ENCODE data around the gene PIEZO2.
A peak's percentile ranks its signal among the peaks of the same experiment; 100 is the strongest.

The PIEZO2 gene

GRCh38 chr18:11155034-11155759, 5.8 kb upstream of the PIEZO2 start (continued):
- TF ChIP-seq BCL11B (tag by site-specific recombination; IDR thresholded peaks at IDR 0.05; ENCODE audit: low read depth) = no peak

- no peak overlapping the region for H3K27ac ChIP-seq (ENCODE audit: extremely low read depth, low read depth, low read length)
- H3K9me3 ChIP-seq (ENCODE audit: control insufficient read depth, insufficient read depth, low read depth, low read length) = no peaks in the 10 kb centered on the region
- ChIA-PET CTCF (interaction anchor here (0.6 to 7.5 kb wide), 50 partner anchors 9 to 1183 kb away, joined by 3 to 119 read pairs (median 4); no protein-coding TSS in a partner anchor), POLR2A (no interaction called here)
- no peaks in the 10 kb centered on the region; the same call in 1 of the 2 replicates for H3K4me1 ChIP-seq (ENCODE audit: control insufficient read depth, insufficient read depth, low read length)
- TF ChIP-seq ZNF510 (tag by site-specific recombination; IDR thresholded peaks at IDR 0.05; ENCODE audit: insufficient replicate concordance) = no peak
- TF ChIP-seq ZNF654 (tag by site-specific recombination; IDR thresholded peaks at IDR 0.05; ENCODE audit: low read depth) = peak; percentile 71
- peak; percentile 34; the same call in 1 of the 2 replicates for TF ChIP-seq CTCF (tag by site-specific recombination; IDR thresholded peaks at IDR 0.05)
- H3K4me3 ChIP-seq (ENCODE audit: low read depth, low read length) = no peak overlapping the region
- no peaks in the 10 kb centered on the region for H3K36me3 ChIP-seq (ENCODE audit: control insufficient read depth in 2 of 2, insufficient read depth in 1 of 2, low read length in 2 of 2)
These were observed 5.1 kb upstream of the PIEZO2 start for GRCh38 chr18:11154368-11154989.

GRCh38 chr18:11153097-11153496, 3.7 kb upstream of the PIEZO2 start:
- Histone ChIP-seq H3K27ac (ENCODE audit: extremely low read depth, low read depth, low read length) (no peak overlapping the region), H3K4me1 (ENCODE audit: control insufficient read depth, insufficient read depth, low read length) (peaks cover 6% of the 10 kb centered on the region), H3K36me3 (ENCODE audit: control insufficient read depth in 2 of 2, insufficient read depth in 1 of 2, low read length in 2 of 2) (no peaks in the 10 kb centered on the region), H3K4me3 (ENCODE audit: low read depth, low read length) (no peak overlapping the region), H3K9me3 (ENCODE audit: control insufficient read depth, insufficient read depth, low read depth, low read length) (no peaks in the 10 kb centered on the region)
- POLR2A ChIA-PET = no interaction called here
- no peak for TF ChIP-seq ZNF514 (tag by site-specific recombination; IDR thresholded peaks at IDR 0.05)
- no peak for TF ChIP-seq EGR2 (tag by site-specific recombination; IDR thresholded peaks at IDR 0.05; ENCODE audit: low read depth)
- TF ChIP-seq ELK4 (IDR thresholded peaks at IDR 0.05; ENCODE audit: borderline replicate concordance, low read depth, low read length) = no peak
- no peak for TF ChIP-seq ZNF18 (tag by site-specific recombination; IDR thresholded peaks at IDR 0.05)
- TF ChIP-seq ZNF518A (tag by site-specific recombination; conservative IDR thresholded peaks at IDR 0.05; ENCODE audit: low read depth) = no peak
- no peak for TF ChIP-seq ZNF214 (tag by site-specific recombination; IDR thresholded peaks at IDR 0.05; ENCODE audit: borderline replicate concordance)
- TF ChIP-seq ZNF843 (tag by site-specific recombination; IDR thresholded peaks at IDR 0.05) = no peak
- CTCF ChIA-PET = interaction anchor here (0.6 to 7.5 kb wide), 13 partner anchors 10 to 601 kb away, joined by 3 to 119 read pairs (median 4); no protein-coding TSS in a partner anchor
